ENCODE results near the gene HGS. TPM values are rescaled to one million over a fixed set of nuclear protein-coding genes. Genes with fewer than 3 reads are reported as not detected.

HGS gene
- total and polyA plus RNA-seq, 2 of the 8 experiments (the other 6 are each of a cell fraction or from before 2014, with no cell fraction given) = 80.8 to 99.7 TPM

GRCh38 chr17:81690549-81690948, 6.7 kb downstream of the HGS start:
- 97% methylated on average over 12 of the region's 17 CpGs; no CpG with 5 or more reads in 1 of the 2 experiments for WGBS, 2 experiments (ENCODE audit: extremely low coverage in 1 of 2, insufficient coverage in 1 of 2, insufficient read length in 1 of 2, insufficient replicate concordance in 2 of 2, low coverage in 1 of 2, low lambda C conversion rate in 2 of 2, missing lambda C conversion rate in 1 of 2)
- Histone ChIP-seq H3K4me1 (replicated peaks in 1 of 4; ENCODE audit: control insufficient read depth in 3 of 4, insufficient read depth in 4 of 4, low read length in 3 of 4) (no peaks in the 10 kb centered on the region), H3K23ac (ENCODE audit: insufficient read length) (no peak overlapping the region), H4K8ac (ENCODE audit: extremely low read depth, insufficient read depth, low read length) (no peak overlapping the region), H3K4ac (replicated peaks; ENCODE audit: insufficient read length, low read depth, low read length) (no peak overlapping the region), H3K79me1 (ENCODE audit: low read depth, low read length) (peaks cover 4% of the 10 kb centered on the region), H2BK5ac (ENCODE audit: low read depth, low read length) (no peak overlapping the region), H3K9me3 (ENCODE audit: insufficient read depth in 2 of 2, low read depth in 1 of 2, low read length in 1 of 2) (no peaks in the 10 kb centered on the region), H3K79me2 (ENCODE audit: control insufficient read depth in 1 of 2, insufficient read depth in 2 of 2, low read length in 2 of 2) (peaks cover 0 to 7% of the 10 kb centered on the region in 2 experiments; a peak in 1 of 4 replicates), H2AFZ (ENCODE audit: low read length) (no peak overlapping the region), H3K27me3 (replicated peaks in 1 of 4; ENCODE audit: control insufficient read depth in 3 of 4, extremely low read depth in 1 of 4, insufficient read depth in 3 of 4, low read length in 3 of 4) (no peaks in the 10 kb centered on the region), H3K27ac (ENCODE audit: low read depth, low read length) (no peak overlapping the region), H2BK15ac (ENCODE audit: low read length) (no peak overlapping the region), H2BK12ac (ENCODE audit: low read depth, low read length) (no peak overlapping the region), H3K56ac (replicated peaks; ENCODE audit: insufficient read length, low read depth, low read length) (no peak overlapping the region), H3K36me3 (ENCODE audit: control insufficient read depth in 2 of 4, insufficient read depth in 4 of 4, low read length in 3 of 4) (peaks cover 4 to 59% (median 31%) of the 10 kb centered on the region in 4 experiments; a peak in 6 of 8 replicates), H3K4me3 (ENCODE audit: extremely low read depth in 1 of 4, insufficient read depth in 2 of 4, low read depth in 3 of 4, low read length in 4 of 4) (no peak overlapping the region), H2BK120ac (replicated peaks; ENCODE audit: low read depth, low read length) (no peak overlapping the region), H2BK20ac (ENCODE audit: low read length) (no peak overlapping the region), H4K5ac (ENCODE audit: insufficient read length, low read depth, low read length) (no peak overlapping the region), H3K9ac (replicated peaks in 1 of 4; ENCODE audit: extremely low read depth in 1 of 4, low read depth in 3 of 4, low read length in 3 of 4) (no peak overlapping the region), H3K4me2 (ENCODE audit: insufficient read depth in 1 of 2, low read depth in 2 of 2, low read length in 2 of 2) (no peak overlapping the region), H2AK5ac (ENCODE audit: low read depth, low read length) (no peak overlapping the region), H4K20me1 (replicated peaks in 1 of 2; ENCODE audit: control insufficient read depth in 1 of 2, insufficient read depth in 2 of 2, low read length in 2 of 2) (peaks cover under 1 to 23% of the 10 kb centered on the region in 2 experiments), H4K91ac (replicated peaks; ENCODE audit: insufficient read length, low read length) (no peak overlapping the region), H3K18ac (ENCODE audit: extremely low read depth, low read length) (no peak overlapping the region), H3K23me2 (ENCODE audit: low read depth, low read length) (no peaks in the 10 kb centered on the region), H3K14ac (ENCODE audit: insufficient read length) (no peak overlapping the region)
- no peak for FAIRE-seq
- POLR2A ChIA-PET (ENCODE audit: partially characterized antibody) = interaction anchor here (0.6 to 28.4 kb wide), 5 partner anchors 8 to 48 kb away, joined by 3 to 436 read pairs (median 5); partner anchors contain the start of genes ARL16, HGS, MRPL12 and SLC25A10
- CTCF ChIA-PET (ENCODE audit: partially characterized antibody) = interaction anchor here (0.7 to 1.4 kb wide), 3 partner anchors 15 to 514 kb away, joined by 3 to 4 read pairs (median 3); no protein-coding TSS in a partner anchor
- TF ChIP-seq PHF8 (conservative IDR thresholded peaks at IDR 0.05; ENCODE audit: low read depth, low read length) = no peak
- TF ChIP-seq CBX8 (IDR thresholded peaks at IDR 0.05; ENCODE audit: borderline replicate concordance, low read depth, low read length) = no peak
- no peak for DNase-seq (ENCODE audit: low read depth in 1 of 2, low spot score in 2 of 2)

Data from H1 (cell line).